K562 (cell line): Measurements from ENCODE around the gene STOX1. TPM values are rescaled to one million over a fixed set of nuclear protein-coding genes. Genes with fewer than 3 reads are reported as not detected.

Source experiments
- ARID1B ChIP-seq: fragments of 450-650 bp; IDR thresholded peaks from 2 replicates; pipeline ENCODE4 v1.6.1; 2016; ENCODE audit warnings: antibody characterized with exemption, mild to moderate bottlenecking, inconsistent platforms
- BRF1 ChIP-seq: IDR thresholded peaks from 3 replicates; pipeline ENCODE4 v1.6.1; 2011; ENCODE audit warnings: borderline replicate concordance, mild to moderate bottlenecking; ENCODE audit not compliant: insufficient read length; ENCODE audit errors: extremely low read depth
- MXD1 ChIP-seq: fragments of 250-450 bp; sonication (Bioruptor Pico); IDR thresholded peaks from 2 replicates; pipeline ENCODE4 v1.8.0; 2021; ENCODE audit warnings: borderline replicate concordance, mild to moderate bottlenecking, moderate library complexity; ENCODE audit not compliant: poor library complexity, severe bottlenecking
- SNRNP70 ChIP-seq: fragments of 200-400 bp; formaldehyde crosslinking; optimal IDR thresholded peaks from 2 replicates; pipeline ENCODE3; 2017; ENCODE audit warnings: low read depth, low read length
- SREBF1 ChIP-seq: fragments of 150-350 bp; IDR thresholded peaks from 2 replicates; pipeline ENCODE4 v1.6.1; 2014; ENCODE audit warnings: antibody characterized with exemption, low read depth, low read length, borderline replicate concordance
- TCF7L2 ChIP-seq: fragments of 150-350 bp; IDR thresholded peaks from 2 replicates; pipeline ENCODE4 v1.6.1; 2016; ENCODE audit warnings: low read depth, mild to moderate bottlenecking, low read length, moderate library complexity
- THRAP3 ChIP-seq: fragments of 450-650 bp; IDR thresholded peaks from 2 replicates; pipeline ENCODE4 v1.6.1; 2016; ENCODE audit warnings: mild to moderate bottlenecking, inconsistent platforms, borderline replicate concordance
- ZBTB11 ChIP-seq, 3 experiments: fragments of 200-800 bp in 1 of 3; fragments of 250-450 bp in 1 of 3; fragments of 450-650 bp in 1 of 3; sonication (Bioruptor Pico) in 1 of 3; sonication (Bioruptor generic) in 1 of 3; formaldehyde crosslinking in 1 of 3; IDR thresholded peaks; 2 replicates each; pipeline versions ENCODE4 v1.6.1 to v1.8.0; 2016 to 2022; ENCODE audit warnings: mild to moderate bottlenecking in 2 of 3, missing genetic modification characterization in 2 of 3, missing compliant biosample characterization in 1 of 3, moderate library complexity in 1 of 3
- ZFP1 ChIP-seq: fragments of 450-650 bp; formaldehyde crosslinking; IDR thresholded peaks from 2 replicates; pipeline ENCODE4 v1.4.0; 2020; ENCODE audit warnings: mild to moderate bottlenecking, mixed read lengths
- ZNF133 ChIP-seq: fragments of 250-450 bp; sonication (Bioruptor Pico); IDR thresholded peaks from 2 replicates; pipeline ENCODE4 v1.4.0; 2020; ENCODE audit warnings: mild to moderate bottlenecking
- ZNF282 ChIP-seq: sonication (generic); formaldehyde crosslinking; IDR thresholded peaks from 2 replicates; pipeline ENCODE4 v1.8.1; 2023; ENCODE audit warnings: missing genetic modification reagents
- ZNF311 ChIP-seq: fragments of 250-450 bp; sonication (Bioruptor Pico); IDR thresholded peaks from 2 replicates; pipeline ENCODE4 v1.4.0; 2020; ENCODE audit warnings: mild to moderate bottlenecking, moderate library complexity
- ZNF318 ChIP-seq, 2 experiments: fragments of 450-650 bp; IDR thresholded peaks; 2 replicates each; pipeline ENCODE4 v1.6.1; 2016; ENCODE audit warnings: mild to moderate bottlenecking in 2 of 2, borderline replicate concordance in 1 of 2, low read depth in 1 of 2, moderate library complexity in 1 of 2
- ZNF384 ChIP-seq: IDR thresholded peaks from 2 replicates; pipeline ENCODE4 v1.6.1; 2012; ENCODE audit warnings: low read depth, low read length, improper control_type of control experiment
- polyA plus RNA-seq, 8 experiments: library from polyadenylated mRNA; depleted of rRNA in 4 of 8; stranded (reverse) in 5 of 8; unstranded in 3 of 8; fragments of >200 nt; fragmentation: Nextera tagmentation in 2 of 8; fragmentation: Illumina TruSeq in 1 of 8; extraction: Ambion mirVana in 2 of 8; extraction: Trizol in 1 of 8; gene quantifications; 2 replicates each; pipeline versions ENCODE4 v1.2.1 to v1.2.3, GENCODE V29; 2011 to 2014; ENCODE audit warnings: inconsistent platforms in 1 of 8, missing spikeins in 1 of 8
- total RNA-seq, 7 experiments: library from RNA; depleted of rRNA in 6 of 7; stranded (reverse); fragments of >200 nt in 6 of 7; fragmentation: Illumina TruSeq in 2 of 7; extraction: Trizol in 2 of 7; gene quantifications; 2 replicates each; pipeline versions ENCODE4 v1.2.1 to v1.2.3, GENCODE V29; 2011 to 2021; ENCODE audit warnings: low replicate concordance in 1 of 7

Gene STOX1
- total and polyA plus RNA-seq, 9 of the 15 experiments (the other 6 are each of a cell fraction or from before 2014, with no cell fraction given): 0.09 to 0.87 (median 0.29) TPM

DNA sequence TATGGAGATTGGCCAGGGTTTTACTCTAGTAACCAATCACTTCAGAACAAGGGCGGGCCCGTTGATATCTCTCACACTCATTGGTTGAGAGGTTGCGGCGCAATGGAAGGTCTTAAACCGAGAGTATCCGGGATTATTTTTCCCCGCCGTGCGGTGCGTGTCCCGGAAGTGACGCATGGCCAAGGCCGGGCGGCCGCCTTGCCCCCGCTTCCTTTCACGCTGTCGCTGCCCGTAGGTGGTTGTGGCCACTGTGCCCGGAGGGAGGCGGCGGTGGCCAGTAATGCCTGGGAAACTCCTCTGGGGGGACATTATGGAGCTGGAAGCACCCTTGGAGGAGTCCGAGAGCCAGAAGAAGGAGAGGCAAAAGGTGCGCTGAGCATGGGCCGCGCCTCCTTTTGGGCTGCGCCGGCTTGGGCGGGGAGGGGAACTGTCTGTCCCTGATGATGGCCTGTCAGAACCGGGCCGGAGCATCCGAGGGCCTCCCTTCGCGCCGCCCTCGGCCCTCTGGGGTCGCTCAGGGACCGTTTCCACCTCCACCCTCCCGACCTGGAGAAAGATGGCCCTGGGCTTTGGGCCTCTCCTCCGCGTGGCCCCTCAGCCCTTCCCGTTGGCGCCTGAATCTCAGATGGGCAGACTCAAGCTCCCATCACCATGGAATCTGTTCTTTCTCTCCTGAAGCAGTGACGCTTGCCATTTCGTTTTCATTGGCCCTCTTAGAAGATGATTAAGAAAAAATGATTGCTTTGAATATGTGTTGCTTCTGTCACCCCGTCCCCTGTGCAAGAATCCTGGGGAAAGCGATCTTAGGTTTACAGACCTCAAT lies 74.0 kb downstream of the STOX1 start, which contains the start of gene DDX50 (continued):
- TF ChIP-seq MXD1 (CRISPR knock-in tag) (no peak), ZFP1 (CRISPR knock-in tag) (no peak), ZNF282 (CRISPR knock-in tag) (no peak), BRF1 (no peak), ZNF311 (CRISPR knock-in tag) (no peak), SNRNP70 (no peak), ARID1B (no peak), ZBTB11 (CRISPR knock-in tag; IDR thresholded peaks at IDR 0.05) (peak in 1 of 3 experiments; percentile 90; a peak in 2 of 6 replicates), SREBF1 (no peak), ZNF318 (IDR thresholded peaks at IDR 0.05; ENCODE audit: borderline replicate concordance in 1 of 2, low read depth in 1 of 2) (no peak), ZNF384 (no peak), THRAP3 (no peak), TCF7L2 (no peak), ZNF133 (CRISPR knock-in tag) (peak; percentile 82; the same call in 1 of the 2 replicates)
